OCI-LY3 (cell line): ENCODE data around the gene SNX13.

Experiments used
- H2AFZ ChIP-seq: fragments of 200-600, 300-600 bp; shearing (Covaris generic); 2 replicates; pipeline ENCODE4 v1.6.0; 2014; ENCODE audit warnings: antibody characterized with exemption, low read depth, low read length
- H3K27ac ChIP-seq: fragments of 200-600, 300-600 bp; sonication (generic); 2 replicates; pipeline ENCODE4 v1.5.1; 2014; ENCODE audit warnings: mild to moderate bottlenecking, low read length, moderate library complexity, mixed read lengths
- H3K27me3 ChIP-seq: fragments of 200-600, 300-600 bp; sonication (generic); 2 replicates; pipeline ENCODE4 v1.6.1; 2014; ENCODE audit warnings: low read depth, low read length, mixed read lengths
- H3K36me3 ChIP-seq: fragments of 200-600, 300-600 bp; sonication (generic); replicated peaks from 2 replicates; pipeline ENCODE3; 2014; ENCODE audit warnings: low read depth, low read length, mixed read lengths
- H3K4me1 ChIP-seq: fragments of 300-600, 200-600 bp; sonication (generic); 2 replicates; pipeline ENCODE4 v1.6.1; 2014; ENCODE audit warnings: low read length, mixed read lengths
- H3K4me2 ChIP-seq: fragments of 200-600, 300-600 bp; sonication (generic); 2 replicates; pipeline ENCODE4 v1.6.1; 2014; ENCODE audit warnings: low read length, mixed read lengths
- H3K4me3 ChIP-seq: fragments of 300-600, 200-600 bp; sonication (generic); 2 replicates; pipeline ENCODE4 v1.5.1; 2014; ENCODE audit warnings: antibody characterized with exemption, mild to moderate bottlenecking, low read length, moderate library complexity
- H3K79me2 ChIP-seq: fragments of 300-600, 200-600 bp; shearing (Covaris generic); 2 replicates; pipeline ENCODE4 v1.6.1; 2014; ENCODE audit warnings: mild to moderate bottlenecking, low read length, mixed read lengths
- H3K9ac ChIP-seq: fragments of 300-600, 200-600 bp; shearing (Covaris generic); 2 replicates; pipeline ENCODE4 v1.6.0; 2014; ENCODE audit warnings: mild to moderate bottlenecking, low read length, moderate library complexity
- H3K9me3 ChIP-seq: fragments of 200-600, 300-600 bp; shearing (Covaris generic); 2 replicates; pipeline ENCODE4 v1.6.1; 2014; ENCODE audit warnings: low read length, mixed read lengths; ENCODE audit not compliant: insufficient read depth
- H4K20me1 ChIP-seq: fragments of 200-600, 300-600 bp; sonication (generic); 2 replicates; pipeline ENCODE4 v1.6.1; 2016; ENCODE audit warnings: low read length, mixed read lengths; ENCODE audit not compliant: insufficient read depth
- CTCF ChIP-seq: fragments of 200-600, 300-600 bp; sonication (generic); IDR thresholded peaks from 2 replicates; pipeline ENCODE4 v1.5.1; 2014; ENCODE audit warnings: antibody characterized with exemption, low read length, low read depth
- EZH2phosphoT487 ChIP-seq: fragments of 200-600 bp; shearing (Covaris generic); IDR thresholded peaks from 2 replicates; pipeline ENCODE4 v1.6.1; 2018; ENCODE audit warnings: antibody characterized with exemption, mixed run types, low read depth

Gene SNX13

GRCh38 chr7:17940302-17940883 is at the start of gene SNX13:
Gene SNX13, minus strand, starts transcription at chr7:17940494. Its CDS starts 199 bp downstream, at chr7:17940295.
- TF ChIP-seq CTCF (peak; percentile 17), EZH2phosphoT487 (no peak)
- Histone ChIP-seq H2AFZ (peak within 1 kb of the TSS; percentile 88), H3K9ac (peak within 1 kb of the TSS; percentile 86), H3K36me3 (no peaks in the 10 kb centered on the region), H3K4me1 (peaks cover 23% of the 10 kb centered on the region), H4K20me1 (no peaks in the 10 kb centered on the region; the same call in 1 of the 2 replicates), H3K9me3 (no peaks in the 10 kb centered on the region), H3K4me3 (peak within 1 kb of the TSS; percentile 97), H3K27ac (peak within 1 kb of the TSS; percentile 73), H3K27me3 (no peaks in the 10 kb centered on the region; the same call in 1 of the 2 replicates), H3K4me2 (peak within 1 kb of the TSS; percentile 97), H3K79me2 (peaks cover 50% of the 10 kb centered on the region)

- H4K20me1 ChIP-seq: no peaks in the 10 kb centered on the region
- no peak overlapping the region for H2AFZ ChIP-seq
- H3K36me3 ChIP-seq: no peaks in the 10 kb centered on the region
- no peak for TF ChIP-seq CTCF
- no peak for TF ChIP-seq EZH2phosphoT487
- peaks cover 5% of the 10 kb centered on the region for H3K4me1 ChIP-seq
- no peaks in the 10 kb centered on the region for H3K79me2 ChIP-seq
- no peak overlapping the region for H3K4me2 ChIP-seq
- no peaks in the 10 kb centered on the region for H3K27me3 ChIP-seq
- H3K27ac ChIP-seq: no peak overlapping the region
- H3K9me3 ChIP-seq: no peaks in the 10 kb centered on the region
- no peak overlapping the region for H3K9ac ChIP-seq
- no peak overlapping the region for H3K4me3 ChIP-seq
Measured at GRCh38 chr7:17989546-17989945, 49.3 kb upstream of the SNX13 start.

- Histone ChIP-seq H3K4me3 (no peak overlapping the region), H3K9ac (no peak overlapping the region), H3K4me2 (no peak overlapping the region), H3K4me1 (peaks cover 3% of the 10 kb centered on the region), H2AFZ (no peak overlapping the region), H3K79me2 (no peaks in the 10 kb centered on the region), H3K27ac (no peak overlapping the region), H3K27me3 (no peaks in the 10 kb centered on the region), H3K9me3 (no peaks in the 10 kb centered on the region), H4K20me1 (no peaks in the 10 kb centered on the region), H3K36me3 (no peaks in the 10 kb centered on the region)
- TF ChIP-seq EZH2phosphoT487: no peak
- TF ChIP-seq CTCF: no peak
Measured at GRCh38 chr7:17988858-17989257, 48.6 kb upstream of the SNX13 start.

GRCh38 chr7:17988141-17988540 is 47.8 kb upstream of the SNX13 start:
- no peak overlapping the region for H3K27ac ChIP-seq
- no peaks in the 10 kb centered on the region for H3K9me3 ChIP-seq
- no peaks in the 10 kb centered on the region for H4K20me1 ChIP-seq
- no peak overlapping the region for H3K4me2 ChIP-seq
- TF ChIP-seq EZH2phosphoT487 (no peak), CTCF (no peak)
- no peaks in the 10 kb centered on the region for H3K36me3 ChIP-seq
- no peak overlapping the region for H2AFZ ChIP-seq
- H3K9ac ChIP-seq: no peak overlapping the region
- H3K4me1 ChIP-seq: peaks cover 10% of the 10 kb centered on the region
- H3K27me3 ChIP-seq: no peaks in the 10 kb centered on the region
- H3K4me3 ChIP-seq: no peak overlapping the region
- no peaks in the 10 kb centered on the region for H3K79me2 ChIP-seq
